H9 (cell line): Measurements from ENCODE around the gene RMI2. TPM values are rescaled to one million over a fixed set of nuclear protein-coding genes. Genes with fewer than 3 reads are reported as not detected.

Experiments used
- DNase-seq: peaks from one replicate; pipeline ENCODE4 v3.0.0-alpha.2; 2017
- H2AFZ ChIP-seq: one replicate; pipeline ENCODE4 v1.6.1; 2013; ENCODE audit warnings: mild to moderate bottlenecking, low read length, control low read depth, moderate library complexity
- H2AK5ac ChIP-seq: 2 replicates; pipeline ENCODE4 v1.6.1; 2013; ENCODE audit warnings: low read length, control low read depth, mixed read lengths; ENCODE audit not compliant: insufficient read length
- H2BK120ac ChIP-seq: one replicate; pipeline ENCODE4 v1.6.1; 2013; ENCODE audit warnings: low read depth, mild to moderate bottlenecking, low read length, control low read depth, inconsistent platforms; ENCODE audit not compliant: poor library complexity, severe bottlenecking
- H2BK12ac ChIP-seq: 2 replicates; pipeline ENCODE4 v1.6.1; 2013; ENCODE audit warnings: low read length, control low read depth, mixed read lengths, low read depth; ENCODE audit not compliant: insufficient read length
- H2BK15ac ChIP-seq: 2 replicates; pipeline ENCODE4 v1.6.1; 2013; ENCODE audit warnings: low read depth, low read length, control low read depth
- H2BK20ac ChIP-seq: one replicate; pipeline ENCODE4 v1.6.1; 2013; ENCODE audit warnings: low read depth, mild to moderate bottlenecking, low read length, control low read depth, inconsistent platforms; ENCODE audit not compliant: poor library complexity, severe bottlenecking
- H2BK5ac ChIP-seq: 2 replicates; pipeline ENCODE4 v1.6.1; 2013; ENCODE audit warnings: low read length, control low read depth, mixed read lengths; ENCODE audit not compliant: insufficient read length
- H3K14ac ChIP-seq: 2 replicates; pipeline ENCODE4 v1.6.1; 2013; ENCODE audit warnings: low read length, control low read depth; ENCODE audit not compliant: insufficient read depth
- H3K18ac ChIP-seq: 2 replicates; pipeline ENCODE4 v1.6.1; 2013; ENCODE audit warnings: low read depth, mild to moderate bottlenecking, mixed read lengths, low read length, control low read depth; ENCODE audit not compliant: insufficient read length
- H3K23ac ChIP-seq: 2 replicates; pipeline ENCODE4 v1.6.1; 2013; ENCODE audit warnings: low read length, control low read depth, mixed read lengths, low read depth; ENCODE audit not compliant: insufficient read length
- H3K23me2 ChIP-seq: 2 replicates; pipeline ENCODE4 v1.6.1; 2013; ENCODE audit warnings: low read depth, mild to moderate bottlenecking, mixed read lengths, low read length, control low read depth; ENCODE audit not compliant: insufficient read length, poor library complexity, severe bottlenecking
- H3K27ac ChIP-seq: 2 replicates; pipeline ENCODE4 v1.5.1; 2013; ENCODE audit warnings: low read length, control low read depth, mixed read lengths, low read depth; ENCODE audit not compliant: insufficient read length
- H3K27me3 ChIP-seq: 2 replicates; pipeline ENCODE4 v1.6.1; 2013; ENCODE audit warnings: low read length, control low read depth, inconsistent platforms; ENCODE audit not compliant: insufficient read depth
- H3K4ac ChIP-seq: 2 replicates; pipeline ENCODE4 v1.6.1; 2013; ENCODE audit warnings: low read depth, mild to moderate bottlenecking, control low read depth, inconsistent platforms, low read length, moderate library complexity
- H3K4me1 ChIP-seq: 2 replicates; pipeline ENCODE4 v1.6.1; 2013; ENCODE audit warnings: low read length, control low read depth, inconsistent platforms; ENCODE audit not compliant: insufficient read depth
- H3K4me2 ChIP-seq: 2 replicates; pipeline ENCODE4 v1.6.1; 2013; ENCODE audit warnings: low read length, control low read depth, mixed read lengths; ENCODE audit not compliant: insufficient read length, insufficient read depth
- H3K56ac ChIP-seq: 2 replicates; pipeline ENCODE4 v1.6.1; 2013; ENCODE audit warnings: low read depth, mild to moderate bottlenecking, mixed read lengths, low read length, control low read depth; ENCODE audit not compliant: insufficient read length
- H3K79me1 ChIP-seq: 2 replicates; pipeline ENCODE4 v1.6.1; 2013; ENCODE audit warnings: low read depth, mild to moderate bottlenecking, moderate library complexity, low read length, control low read depth, inconsistent platforms; ENCODE audit not compliant: insufficient read depth, poor library complexity, severe bottlenecking
- H3K79me2 ChIP-seq: 2 replicates; pipeline ENCODE4 v1.6.1; 2013; ENCODE audit warnings: low read length, control low read depth, inconsistent platforms; ENCODE audit not compliant: insufficient read depth
- H3K9ac ChIP-seq: 2 replicates; pipeline ENCODE4 v1.6.1; 2013; ENCODE audit warnings: low read length, control low read depth, mixed read lengths; ENCODE audit not compliant: insufficient read length; ENCODE audit errors: extremely low read depth
- H3K9me3 ChIP-seq: one replicate; pipeline ENCODE4 v1.6.1; 2013; ENCODE audit warnings: low read depth, low read length, inconsistent platforms; ENCODE audit not compliant: control insufficient read depth
- H3T11ph ChIP-seq: one replicate; pipeline ENCODE4 v1.6.1; 2013; ENCODE audit warnings: mild to moderate bottlenecking, low read length, control low read depth, inconsistent platforms
- H4K20me1 ChIP-seq: one replicate; pipeline ENCODE4 v1.6.1; 2013; ENCODE audit not compliant: control insufficient read depth, insufficient read length, insufficient read depth
- H4K5ac ChIP-seq: 2 replicates; pipeline ENCODE4 v1.6.1; 2013; ENCODE audit warnings: low read depth, mild to moderate bottlenecking, mixed read lengths, low read length, control low read depth; ENCODE audit not compliant: insufficient read length
- H4K8ac ChIP-seq: replicated peaks from 2 replicates; pipeline ENCODE4 v1.6.1; 2013; ENCODE audit warnings: low read length, control low read depth, mixed read lengths, low read depth; ENCODE audit not compliant: insufficient read length
- H4K91ac ChIP-seq: 2 replicates; pipeline ENCODE4 v1.6.1; 2013; ENCODE audit warnings: low read depth, mild to moderate bottlenecking, moderate library complexity, mixed read lengths, low read length, control low read depth; ENCODE audit not compliant: insufficient read length
- H3K27ac Mint-ChIP-seq, 3 experiments: 2 replicates in 2 of 3; 3 replicates in 1 of 3; pipeline ENCODE4 v1.8.0; 2020 to 2021; ENCODE audit warnings: mixed read lengths in 3 of 3, mild to moderate bottlenecking in 1 of 3, moderate library complexity in 1 of 3
- H3K27me3 Mint-ChIP-seq: 2 replicates; pipeline ENCODE4 v1.8.0; 2021; ENCODE audit warnings: low read depth, mild to moderate bottlenecking, moderate library complexity, mixed read lengths
- H3K36me3 Mint-ChIP-seq, 3 experiments: 2 replicates in 2 of 3; 3 replicates in 1 of 3; pipeline ENCODE4 v1.8.0; 2020 to 2021; ENCODE audit warnings: low read depth in 3 of 3, mixed read lengths in 3 of 3; ENCODE audit not compliant: insufficient read depth in 1 of 3
- H3K4me1 Mint-ChIP-seq, 2 experiments: 2 replicates each; pipeline ENCODE4 v1.8.0; 2020; ENCODE audit warnings: mixed read lengths in 2 of 2
- H3K4me3 Mint-ChIP-seq, 2 experiments: 2 replicates in 1 of 2; 3 replicates in 1 of 2; pipeline ENCODE4 v1.8.0; 2020 to 2021; ENCODE audit warnings: mild to moderate bottlenecking in 2 of 2, mixed read lengths in 2 of 2, moderate library complexity in 1 of 2
- H3K9me3 Mint-ChIP-seq, 2 experiments: 2 replicates in 1 of 2; 3 replicates in 1 of 2; pipeline ENCODE4 v1.8.0; 2020; ENCODE audit warnings: mild to moderate bottlenecking in 2 of 2, mixed read lengths in 2 of 2, moderate library complexity in 1 of 2
- WGBS: extraction: QIAGEN DNeasy Blood & Tissue Kit; methylation state at CpG from one replicate; pipeline ENCODE4 v1.1.7; 2013; ENCODE audit warnings: missing lambda C conversion rate, low lambda C conversion rate, mixed read lengths; ENCODE audit not compliant: insufficient read length; ENCODE audit errors: extremely low coverage; 5-methylcytosine and 5-hydroxymethylcytosine counted together
- total RNA-seq: library from RNA; stranded (reverse); gene quantifications from 2 replicates; pipeline ENCODE4 v1.2.1, GENCODE V29; 2021
- TF ChIP-seq, protein P1 (sequence below): fragments of 200-600 bp; sonication (generic); conservative IDR thresholded peaks from 3 replicates; pipeline ENCODE4 v1.8.0; 2021; ENCODE audit warnings: antibody characterized with exemption, mild to moderate bottlenecking

The RMI2 gene
- total RNA-seq, 1 experiment from 2014 or later: 57.6 TPM

DNA sequence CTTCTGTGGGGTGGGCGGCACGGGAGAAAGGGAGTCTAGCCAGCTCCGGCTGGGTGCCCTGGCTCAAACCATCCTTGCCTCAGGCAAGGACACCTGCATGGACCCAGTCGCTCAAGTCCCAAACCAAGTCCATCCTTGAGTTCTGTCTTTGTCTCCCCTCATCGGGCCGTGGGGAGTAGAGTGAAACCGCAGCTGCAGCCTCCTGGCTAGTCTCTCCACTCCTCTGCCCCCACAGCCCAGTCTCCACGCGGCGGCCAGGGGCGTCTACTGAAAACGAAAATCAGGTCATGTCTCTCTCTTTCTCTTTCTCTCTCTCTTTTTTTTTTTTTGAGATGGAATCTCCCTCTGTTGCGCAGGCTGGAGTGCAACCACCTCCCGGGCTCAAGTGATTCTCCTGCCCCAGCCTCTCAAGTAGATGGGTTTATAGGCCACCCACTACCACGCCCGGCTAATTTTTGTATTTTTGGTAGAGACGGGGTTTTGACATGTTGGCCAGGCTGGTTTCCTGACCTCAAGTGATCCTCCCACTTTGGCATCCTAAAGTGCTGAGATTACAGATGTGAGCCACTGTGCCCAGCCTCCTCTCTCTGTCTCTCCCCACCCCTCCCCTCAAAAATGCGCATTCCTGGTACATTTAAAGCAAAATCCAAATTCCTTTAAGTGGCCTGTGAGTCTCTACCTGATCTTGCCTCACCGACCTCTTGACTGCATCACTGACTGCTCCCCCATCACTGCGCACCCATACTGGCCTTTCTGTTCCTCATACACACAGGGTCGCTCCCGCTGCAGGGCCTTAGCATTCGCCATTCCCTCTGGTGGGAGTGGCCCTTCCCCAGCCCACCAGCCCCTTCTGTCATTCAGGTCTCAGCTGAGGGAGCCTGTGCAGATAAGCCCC lies 17.7 kb upstream of the RMI2 start:
- TF ChIP-seq, protein P1, sequence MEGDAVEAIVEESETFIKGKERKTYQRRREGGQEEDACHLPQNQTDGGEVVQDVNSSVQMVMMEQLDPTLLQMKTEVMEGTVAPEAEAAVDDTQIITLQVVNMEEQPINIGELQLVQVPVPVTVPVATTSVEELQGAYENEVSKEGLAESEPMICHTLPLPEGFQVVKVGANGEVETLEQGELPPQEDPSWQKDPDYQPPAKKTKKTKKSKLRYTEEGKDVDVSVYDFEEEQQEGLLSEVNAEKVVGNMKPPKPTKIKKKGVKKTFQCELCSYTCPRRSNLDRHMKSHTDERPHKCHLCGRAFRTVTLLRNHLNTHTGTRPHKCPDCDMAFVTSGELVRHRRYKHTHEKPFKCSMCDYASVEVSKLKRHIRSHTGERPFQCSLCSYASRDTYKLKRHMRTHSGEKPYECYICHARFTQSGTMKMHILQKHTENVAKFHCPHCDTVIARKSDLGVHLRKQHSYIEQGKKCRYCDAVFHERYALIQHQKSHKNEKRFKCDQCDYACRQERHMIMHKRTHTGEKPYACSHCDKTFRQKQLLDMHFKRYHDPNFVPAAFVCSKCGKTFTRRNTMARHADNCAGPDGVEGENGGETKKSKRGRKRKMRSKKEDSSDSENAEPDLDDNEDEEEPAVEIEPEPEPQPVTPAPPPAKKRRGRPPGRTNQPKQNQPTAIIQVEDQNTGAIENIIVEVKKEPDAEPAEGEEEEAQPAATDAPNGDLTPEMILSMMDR: no peak
- no peak overlapping the region for H3T11ph ChIP-seq
- H3K18ac ChIP-seq: peak overlapping the region; percentile 12
- H3K9me3 ChIP-seq: no peaks in the 10 kb centered on the region
- H2BK20ac ChIP-seq: no peak overlapping the region
- peaks cover 0 to 4% (median 0%) of the 10 kb centered on the region in 3 experiments; a peak in 3 of 7 replicates for H3K36me3 Mint-ChIP-seq
- H3K23me2 ChIP-seq: peaks cover 4% of the 10 kb centered on the region
- peak overlapping the region; percentile 57 for H2AK5ac ChIP-seq
- peak overlapping the region; percentile 58 for H3K4me2 ChIP-seq
- peak overlapping the region; percentile 40 for H3K14ac ChIP-seq
- peak overlapping the region; percentile 77 for H2BK5ac ChIP-seq
- peaks cover 43 to 46% of the 10 kb centered on the region in 2 experiments for H3K4me1 Mint-ChIP-seq
- H3K79me1 ChIP-seq: no peaks in the 10 kb centered on the region
- H3K27me3 ChIP-seq: no peaks in the 10 kb centered on the region
- peak overlapping the region; percentile 84 for H4K91ac ChIP-seq
- no peak overlapping the region for H2AFZ ChIP-seq
- no peak overlapping the region for H4K5ac ChIP-seq
- H2BK15ac ChIP-seq: no peak overlapping the region
- H4K20me1 ChIP-seq: no peaks in the 10 kb centered on the region
- H3K9me3 Mint-ChIP-seq: no peaks in the 10 kb centered on the region; a peak in 1 of 5 replicates
- H3K79me2 ChIP-seq: no peaks in the 10 kb centered on the region
- peak overlapping the region in 1 of 2 experiments; percentile 55; a peak in 4 of 5 replicates for H3K4me3 Mint-ChIP-seq
- H2BK120ac ChIP-seq: peak overlapping the region; percentile 53
- WGBS: no CpG with 5 or more reads among the region's 23 CpGs
- DNase-seq: peak; percentile 52
- H3K4me1 ChIP-seq: peaks cover 7% of the 10 kb centered on the region; the same call in 1 of the 2 replicates
- H3K56ac ChIP-seq: no peak overlapping the region
- H3K27ac Mint-ChIP-seq: peak overlapping the region; percentile 76 to 98 (median 97)
- peak overlapping the region; percentile 99 for H3K27ac ChIP-seq
- no peak overlapping the region for H3K23ac ChIP-seq
- no peaks in the 10 kb centered on the region for H3K27me3 Mint-ChIP-seq
- H3K4ac ChIP-seq: no peak overlapping the region; the same call in 1 of the 2 replicates
- H4K8ac ChIP-seq: no peak overlapping the region
- H2BK12ac ChIP-seq: peak overlapping the region; percentile 82
- H3K9ac ChIP-seq: no peak overlapping the region
